Fibroblast of villous mesenchyme (primary cell): ENCODE measurements around the gene LPAR3. TPM values are rescaled to one million over a fixed set of nuclear protein-coding genes. Genes with fewer than 3 reads are reported as not detected.

Source experiments
- DNase-seq: peaks from one replicate; pipeline ENCODE4 v3.0.0-alpha.2; 2010; ENCODE audit warnings: low read depth
- H3K4me3 ChIP-seq: 2 replicates; pipeline ENCODE4 v1.5.1; 2011; ENCODE audit warnings: low read depth, mild to moderate bottlenecking, low read length
- CTCF ChIP-seq: IDR thresholded peaks from 2 replicates; pipeline ENCODE4 v1.5.1; 2012; ENCODE audit warnings: low read depth, mild to moderate bottlenecking, low read length; ENCODE audit not compliant: insufficient read depth
- total RNA-seq: library from RNA; depleted of rRNA; stranded (reverse); fragments of >200 nt; gene quantifications from 2 replicates; pipeline ENCODE4 v1.2.3, GENCODE V29; 2012

LPAR3 gene
- total RNA-seq, 1 donor, result 2.6 TPM

GRCh38 chr1:84809023-84809422 lies 84.0 kb downstream of the LPAR3 start:
- DNase-seq, result no peak
- TF ChIP-seq CTCF, result no peak
- no peak overlapping the region for H3K4me3 ChIP-seq

GRCh38 chr1:84803604-84804003 lies 89.4 kb downstream of the LPAR3 start:
- TF ChIP-seq CTCF, result no peak
- no peak for DNase-seq
- H3K4me3 ChIP-seq, result no peak overlapping the region

- no peak for DNase-seq
- no peak for TF ChIP-seq CTCF
- H3K4me3 ChIP-seq, result no peak overlapping the region
Measured at GRCh38 chr1:84802567-84803232, 90.3 kb downstream of the LPAR3 start.

GRCh38 chr1:84800090-84801073 lies 92.6 kb downstream of the LPAR3 start:
- DNase-seq, result no peak
- TF ChIP-seq CTCF, result no peak
- H3K4me3 ChIP-seq, result no peak overlapping the region

GRCh38 chr1:84797603-84798002 lies 95.4 kb downstream of the LPAR3 start:
- no peak overlapping the region for H3K4me3 ChIP-seq
- TF ChIP-seq CTCF, result no peak
- DNase-seq, result no peak

GRCh38 chr1:84795966-84796600 lies 96.9 kb downstream of the LPAR3 start:
- no peak for TF ChIP-seq CTCF
- no peak overlapping the region for H3K4me3 ChIP-seq
- DNase-seq, result no peak
